Heart left ventricle (tissue), 16 donors: ENCODE measurements around the gene ERH. TPM values are rescaled to one million over a fixed set of nuclear protein-coding genes. Genes with fewer than 3 reads are reported as not detected.

Experiments
- ATAC-seq, 4 donors: fragments of 200-7000 bp; cut with Tn5 transposase; one replicate each; pipeline ENCODE4 v1.9.1; 2020 to 2022; ENCODE audit warnings: moderate library complexity in 4 of 4, mild to moderate bottlenecking in 3 of 4, moderate number of reproducible peaks in 1 of 4
- DNase-seq, 5 donors: peaks; one replicate each; pipeline ENCODE4 v3.0.0-alpha.2; 2020
- H3K27ac ChIP-seq, 12 donors: fragments of 200-600 bp; sonication (generic) in 4 of 12; one replicate each; pipeline versions ENCODE4 v1.5.0 to v1.8.0; 2016 to 2022; ENCODE audit warnings: mild to moderate bottlenecking in 2 of 12
- H3K27me3 ChIP-seq, 9 donors: fragments of 200-600 bp; sonication (generic) in 2 of 9; one replicate each; pipeline versions ENCODE4 v1.5.1 to v1.8.0; 2016 to 2022; ENCODE audit warnings: mild to moderate bottlenecking in 3 of 9
- H3K36me3 ChIP-seq, 9 donors: fragments of 200-600 bp; sonication (generic) in 2 of 9; one replicate each; pipeline versions ENCODE4 v1.5.0 to v1.8.0; 2018 to 2022; ENCODE audit warnings: mild to moderate bottlenecking in 2 of 9
- H3K4me1 ChIP-seq, 12 donors: fragments of 200-600 bp; sonication (generic) in 4 of 12; one replicate each; pipeline versions ENCODE4 v1.5.0 to v1.8.0; 2016 to 2022; ENCODE audit warnings: mild to moderate bottlenecking in 3 of 12
- H3K4me3 ChIP-seq, 12 donors: fragments of 200-600 bp; sonication (generic) in 4 of 12; one replicate each; pipeline versions ENCODE4 v1.5.0 to v1.8.0; 2017 to 2022; ENCODE audit warnings: mild to moderate bottlenecking in 9 of 12, moderate library complexity in 4 of 12
- H3K9me3 ChIP-seq, 12 donors: fragments of 200-600 bp; sonication (generic) in 4 of 12; one replicate each; pipeline versions ENCODE4 v1.5.0 to v1.8.0; 2016 to 2022; ENCODE audit warnings: mild to moderate bottlenecking in 1 of 12
- POLR2A ChIP-seq, 2 donors: fragments of 450-650 bp; IDR thresholded peaks; one replicate each; pipeline ENCODE4 v1.6.1; 2017; ENCODE audit warnings: antibody characterized with exemption in 2 of 2, mild to moderate bottlenecking in 2 of 2, moderate library complexity in 2 of 2
- WGBS, 4 donors: extraction: QIAGEN DNeasy Blood & Tissue Kit in 2 of 4; methylation state at CpG; one replicate each; pipeline versions ENCODE4 v1.1.5 to v1.1.7; 2013 to 2018; 5-methylcytosine and 5-hydroxymethylcytosine counted together
- intact Hi-C, 10 donors: fragments of 100-400 bp; cut with DNase I; formaldehyde crosslinking; loops; one replicate each; pipeline versions ENCODE4 v1.11.1 to v1.14.2; 2022
- polyA plus RNA-seq, 2 donors: library from polyadenylated mRNA; stranded (reverse); fragments of 200-250 nt; gene quantifications; one replicate each; pipeline ENCODE4 v1.2.3, GENCODE V29; 2013
- total RNA-seq, 9 donors: library from RNA; depleted of rRNA in 2 of 9; stranded (reverse); fragments of >200 nt in 2 of 9; fragmentation: NEBNext Ultra II Directional in 3 of 9; extraction: Animal tissue kit (Norgen Biotek cat#: 25700) in 3 of 9; gene quantifications; one replicate each; pipeline versions ENCODE4 v1.1.0 to v1.2.4, GENCODE V29; 2016 to 2023
- TF ChIP-seq, protein P1 (sequence below), 12 donors: fragments of 200-600 bp; sonication (generic) in 4 of 12; IDR thresholded peaks; one replicate each; pipeline versions ENCODE4 v1.5.0 to v1.8.0; 2018 to 2022; ENCODE audit warnings: antibody characterized with exemption in 12 of 12, mild to moderate bottlenecking in 5 of 12
- donor health status: ischemic (EF 13 %, LVEDD 7.1; RV severe dilation, severe dysfunction).
- donor health status: healthy with polysubstance abuse.
- donor health status: DM: no; HTN: yes; CAD: no.
- donor health status: DM: no; HTN: no; CAD: no.
- donor health status: ischemic (EF 25% LVEDD 6.9; RV normal size, moderate dysfunction).
- donor health status: ischemic (EF 25% LVEDD 5.7; RV mildly dilated, moderate dysfunction).
- donor health status: healthy.
- donor health status: DM: yes; HTN: yes; CAD: no.
- donor health status: ischemic (EF 35%, LVEDD 5.7; RV mildly dilated, moderate dysfunction).
- donor health status: nonischemic (EF 11% LVEDD 7.7; RV severe dilation, severe dysfunction).
- donor health status: DM: yes; HTN: yes; CAD: no.
- donor health status: PGD.
- donor health status: ischemic (EF 29% LVEDD 5.4; RV normal size, mild dysfunction).
- donor health status: nonischemic (EF 23%, LVEDD 6.1; RV moderate dilation, normal function).

ERH gene
- total and polyA plus RNA-seq, 11 donors, result 44.3 to 147 (median 128) TPM

DNA sequence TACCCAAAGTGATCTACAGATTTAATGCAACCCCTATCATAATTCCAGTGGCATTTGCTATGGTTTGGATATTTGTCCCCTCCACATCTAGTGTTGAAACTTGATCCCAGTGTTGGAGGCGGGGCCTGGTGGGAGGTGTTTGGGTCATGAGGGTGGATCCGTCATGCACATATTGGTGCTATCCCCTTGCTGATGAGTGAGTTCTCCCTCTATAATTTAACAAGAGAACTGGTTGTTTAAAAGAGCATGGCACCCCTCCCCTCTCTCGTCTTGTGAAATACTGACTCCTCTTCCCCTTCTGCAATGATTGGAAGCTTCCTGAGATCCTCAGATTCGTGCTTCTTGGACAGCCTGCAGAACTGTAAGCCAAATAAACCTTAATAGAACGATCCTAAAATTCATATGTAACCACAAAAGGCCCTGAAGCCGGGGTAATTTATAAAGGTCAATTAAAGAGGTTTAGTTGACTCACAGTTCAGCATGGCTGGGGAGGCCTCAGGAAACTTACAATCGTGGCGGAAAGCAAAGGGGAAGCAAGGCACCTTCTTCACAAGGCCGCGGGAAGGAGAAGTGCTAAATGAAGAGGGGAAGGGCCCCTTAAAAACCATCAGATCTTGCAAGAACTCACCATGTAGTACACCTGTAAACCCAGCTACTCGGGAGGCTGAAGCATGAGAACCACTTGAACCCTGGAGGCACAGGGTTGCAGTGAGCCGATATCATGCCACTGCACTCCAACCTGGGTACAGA is 41.6 kb upstream of the ERH start:
- no peak for ATAC-seq
- Histone ChIP-seq H3K4me1 (peaks cover 0 to 12% (median 0%) of the 10 kb centered on the region in 12 donors), H3K36me3 (peaks cover 0 to 38% (median 10%) of the 10 kb centered on the region in 9 donors), H3K9me3 (no peaks in the 10 kb centered on the region), H3K27ac (no peak overlapping the region), H3K4me3 (no peak overlapping the region), H3K27me3 (no peaks in the 10 kb centered on the region)
- TF ChIP-seq POLR2A (IDR thresholded peaks at IDR 0.05), result no peak
- TF ChIP-seq, protein P1, sequence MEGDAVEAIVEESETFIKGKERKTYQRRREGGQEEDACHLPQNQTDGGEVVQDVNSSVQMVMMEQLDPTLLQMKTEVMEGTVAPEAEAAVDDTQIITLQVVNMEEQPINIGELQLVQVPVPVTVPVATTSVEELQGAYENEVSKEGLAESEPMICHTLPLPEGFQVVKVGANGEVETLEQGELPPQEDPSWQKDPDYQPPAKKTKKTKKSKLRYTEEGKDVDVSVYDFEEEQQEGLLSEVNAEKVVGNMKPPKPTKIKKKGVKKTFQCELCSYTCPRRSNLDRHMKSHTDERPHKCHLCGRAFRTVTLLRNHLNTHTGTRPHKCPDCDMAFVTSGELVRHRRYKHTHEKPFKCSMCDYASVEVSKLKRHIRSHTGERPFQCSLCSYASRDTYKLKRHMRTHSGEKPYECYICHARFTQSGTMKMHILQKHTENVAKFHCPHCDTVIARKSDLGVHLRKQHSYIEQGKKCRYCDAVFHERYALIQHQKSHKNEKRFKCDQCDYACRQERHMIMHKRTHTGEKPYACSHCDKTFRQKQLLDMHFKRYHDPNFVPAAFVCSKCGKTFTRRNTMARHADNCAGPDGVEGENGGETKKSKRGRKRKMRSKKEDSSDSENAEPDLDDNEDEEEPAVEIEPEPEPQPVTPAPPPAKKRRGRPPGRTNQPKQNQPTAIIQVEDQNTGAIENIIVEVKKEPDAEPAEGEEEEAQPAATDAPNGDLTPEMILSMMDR (IDR thresholded peaks at IDR 0.05), result no peak
- 90 to 93% (median 91%) methylated on average over 12 of the region's 12 CpGs for WGBS, 4 donors
- no peak for DNase-seq
- intact Hi-C loops, result no loop called here

DNA sequence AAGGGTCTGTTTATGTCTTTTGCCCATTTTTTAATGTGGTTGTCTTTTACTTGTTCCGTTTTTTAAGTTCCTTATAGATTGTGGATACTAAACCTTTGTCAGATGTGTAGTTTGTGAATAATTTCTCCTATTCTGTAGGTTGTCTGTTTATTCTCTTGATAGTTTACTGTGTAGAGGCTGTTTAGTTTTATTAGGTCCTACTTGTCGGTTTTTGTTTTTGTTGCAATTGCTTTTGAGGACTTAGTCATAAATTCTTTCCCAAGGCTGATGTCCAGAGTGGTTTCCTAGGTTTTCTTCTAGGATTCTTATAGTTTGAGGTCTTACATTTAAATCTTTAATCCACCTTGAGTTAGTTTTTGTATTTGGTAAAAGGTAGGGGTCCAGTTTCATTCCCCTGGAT is 34.3 kb upstream of the ERH start:
- H3K27ac ChIP-seq, result no peak overlapping the region
- H3K27me3 ChIP-seq, result no peaks in the 10 kb centered on the region
- H3K36me3 ChIP-seq, result peaks cover 0 to 14% (median 1%) of the 10 kb centered on the region in 9 donors
- H3K9me3 ChIP-seq, result peaks cover 0 to 13% (median 0%) of the 10 kb centered on the region in 12 donors
- no peak for TF ChIP-seq POLR2A (IDR thresholded peaks at IDR 0.05)
- TF ChIP-seq, protein P1 (IDR thresholded peaks at IDR 0.05), result no peak
- no peak overlapping the region for H3K4me3 ChIP-seq
- no peaks in the 10 kb centered on the region for H3K4me1 ChIP-seq
- 96 to 99% (median 99%) methylated on average over 2 of the region's 2 CpGs for WGBS, 4 donors
- DNase-seq, result no peak
- intact Hi-C loops, result no loop called here
- no peak for ATAC-seq

DNA sequence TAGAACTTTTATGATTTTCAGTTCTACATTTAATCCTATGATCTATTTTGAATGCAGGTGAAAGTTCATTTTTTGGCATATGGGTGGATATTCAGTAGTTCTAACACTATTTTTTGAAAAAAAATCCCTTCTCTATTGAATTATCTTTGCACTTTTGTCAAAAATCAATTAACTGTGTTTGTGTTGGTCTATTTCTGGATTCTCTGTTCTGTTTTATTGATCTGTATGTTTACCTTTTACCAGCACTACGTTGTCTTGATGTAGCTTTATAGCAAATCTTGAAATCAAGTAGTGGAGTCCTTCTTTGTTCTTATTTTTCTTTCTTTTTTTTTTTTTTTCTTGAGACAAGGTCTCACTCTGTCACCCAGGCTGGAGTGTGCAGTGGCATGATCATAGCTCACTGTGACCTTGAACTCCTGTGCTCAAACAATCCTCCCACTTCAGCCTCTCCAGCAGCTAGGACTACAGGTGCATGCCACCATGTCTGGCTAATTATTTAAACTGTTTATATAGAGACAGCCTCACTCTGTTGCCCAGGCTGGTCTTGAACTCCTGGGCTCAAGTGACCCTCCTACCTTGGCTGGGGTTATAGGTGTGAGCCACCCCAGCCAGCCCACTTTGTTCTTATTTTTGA is 32.3 kb upstream of the ERH start:
- 95 to 98% (median 97%) methylated on average over 1 of the region's 1 CpG for WGBS, 4 donors
- Histone ChIP-seq H3K36me3 (peaks cover 0 to 32% (median 21%) of the 10 kb centered on the region in 9 donors), H3K27me3 (no peaks in the 10 kb centered on the region), H3K9me3 (peaks cover 0 to 13% (median 0%) of the 10 kb centered on the region in 12 donors), H3K27ac (no peak overlapping the region), H3K4me1 (no peaks in the 10 kb centered on the region), H3K4me3 (no peak overlapping the region)
- DNase-seq (no peak), ATAC-seq (no peak)
- TF ChIP-seq, protein P1 (IDR thresholded peaks at IDR 0.05), result no peak
- TF ChIP-seq POLR2A (IDR thresholded peaks at IDR 0.05), result no peak
- intact Hi-C loops, result no loop called here

DNA sequence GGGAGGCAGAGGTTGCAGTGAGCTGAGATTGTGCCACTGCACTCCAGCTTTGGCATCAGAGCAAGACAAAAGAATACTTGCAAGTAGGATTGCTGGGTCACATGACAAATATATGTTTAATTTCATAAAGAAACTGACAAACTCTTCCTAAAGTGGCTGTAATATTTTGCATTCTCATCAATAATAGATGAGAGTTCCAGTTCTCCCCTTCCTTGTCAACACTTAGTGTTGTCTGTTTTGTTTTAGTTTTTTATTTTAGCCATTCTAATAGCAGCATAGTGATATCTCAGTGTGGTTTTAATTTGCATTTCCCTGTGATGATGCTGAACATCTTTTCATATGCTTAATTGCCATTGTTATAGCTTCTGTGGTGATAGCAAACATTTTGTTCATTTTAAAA is 31.5 kb upstream of the ERH start:
- intact Hi-C loops, result no loop called here
- Histone ChIP-seq H3K27ac (no peak overlapping the region), H3K9me3 (peaks cover 0 to 13% (median 0%) of the 10 kb centered on the region in 12 donors), H3K4me3 (no peak overlapping the region), H3K36me3 (peaks cover 0 to 39% (median 27%) of the 10 kb centered on the region in 9 donors), H3K27me3 (no peaks in the 10 kb centered on the region), H3K4me1 (peaks cover 0 to 4% (median 0%) of the 10 kb centered on the region in 12 donors)
- no peak for TF ChIP-seq POLR2A (IDR thresholded peaks at IDR 0.05)
- TF ChIP-seq, protein P1 (IDR thresholded peaks at IDR 0.05), result no peak
- no peak for DNase-seq
- ATAC-seq, result no peak
